H1 (cell line): ENCODE measurements around the gene ACCS. TPM values are rescaled to one million over a fixed set of nuclear protein-coding genes. Genes with fewer than 3 reads are reported as not detected.

Experiments used
- CTCF ChIA-PET: fragments of 300-600 bp; sonication (Branson Sonifier 250); formaldehyde crosslinking; loops from one replicate; lab custom pipeline; 2021; ENCODE audit not compliant: partially characterized antibody; lab: Charles Lee
- POLR2A ChIA-PET: fragments of 300-600 bp; sonication (Branson Sonifier 250); formaldehyde crosslinking; loops from one replicate; lab custom pipeline; 2021; ENCODE audit warnings: inconsistent platforms; ENCODE audit not compliant: partially characterized antibody; lab: Charles Lee
- DNase-seq, 2 experiments: peaks; one replicate each; pipeline versions ENCODE4 v3.0.0 to v3.0.0-alpha.2; 2010 to 2022; ENCODE audit warnings: low spot score in 2 of 2, low read depth in 1 of 2, mixed read lengths in 1 of 2
- FAIRE-seq: peaks from 2 replicates; lab custom pipeline; 2011; peaks lifted over from hg19 to GRCh38; lab: Jason Lieb, UNC
- H2AFZ ChIP-seq: 2 replicates; pipeline ENCODE4 v1.8.1; 2012; ENCODE audit warnings: low read length, inconsistent platforms
- H2AK5ac ChIP-seq: 2 replicates; pipeline ENCODE4 v1.6.1; 2013; ENCODE audit warnings: low read depth, low read length
- H2BK120ac ChIP-seq: replicated peaks from 2 replicates; pipeline ENCODE3; 2013; ENCODE audit warnings: low read depth, low read length, inconsistent platforms
- H2BK12ac ChIP-seq: 2 replicates; pipeline ENCODE4 v1.6.1; 2013; ENCODE audit warnings: low read depth, low read length
- H2BK15ac ChIP-seq: 2 replicates; pipeline ENCODE4 v1.6.1; 2013; ENCODE audit warnings: low read length
- H2BK20ac ChIP-seq: 2 replicates; pipeline ENCODE4 v1.6.1; 2013; ENCODE audit warnings: low read length
- H2BK5ac ChIP-seq: 2 replicates; pipeline ENCODE4 v1.6.1; 2013; ENCODE audit warnings: low read depth, low read length
- H3K14ac ChIP-seq: 2 replicates; pipeline ENCODE4 v1.6.1; 2013; ENCODE audit warnings: inconsistent platforms; ENCODE audit not compliant: insufficient read length
- H3K18ac ChIP-seq: 2 replicates; pipeline ENCODE4 v1.6.1; 2013; ENCODE audit warnings: low read length; ENCODE audit errors: extremely low read depth
- H3K23ac ChIP-seq: 2 replicates; pipeline ENCODE4 v1.6.1; 2013; ENCODE audit warnings: inconsistent platforms; ENCODE audit not compliant: insufficient read length
- H3K23me2 ChIP-seq: 2 replicates; pipeline ENCODE4 v1.6.1; 2013; ENCODE audit warnings: low read depth, low read length
- H3K27ac ChIP-seq: 2 replicates; pipeline ENCODE4 v1.6.1; 2011; ENCODE audit warnings: low read depth, low read length, inconsistent platforms
- H3K27me3 ChIP-seq, 4 experiments: replicated peaks in 1 of 4; 1 replicate in 1 of 4; 2 replicates in 3 of 4; pipeline versions ENCODE4 v1.6.1 to v1.8.1; 2011 to 2013; ENCODE audit warnings: low read length in 3 of 4, mild to moderate bottlenecking in 3 of 4, inconsistent platforms in 2 of 4, mixed read lengths in 2 of 4, moderate library complexity in 1 of 4; ENCODE audit not compliant: control insufficient read depth in 3 of 4, insufficient read depth in 3 of 4; ENCODE audit errors: extremely low read depth in 1 of 4
- H3K36me3 ChIP-seq, 4 experiments: 2 replicates each; pipeline versions ENCODE4 v1.6.1 to v1.8.1; 2011 to 2013; ENCODE audit warnings: mild to moderate bottlenecking in 4 of 4, low read length in 3 of 4, moderate library complexity in 2 of 4, control low read depth in 1 of 4, inconsistent platforms in 1 of 4; ENCODE audit not compliant: insufficient read depth in 4 of 4, control insufficient read depth in 2 of 4
- H3K4ac ChIP-seq: replicated peaks from 2 replicates; pipeline ENCODE3; 2013; ENCODE audit warnings: low read length, low read depth, mixed read lengths, inconsistent platforms; ENCODE audit not compliant: insufficient read length
- H3K4me1 ChIP-seq, 4 experiments: replicated peaks in 1 of 4; 1 replicate in 1 of 4; 2 replicates in 3 of 4; pipeline versions ENCODE4 v1.6.1 to v1.8.1; 2011 to 2013; ENCODE audit warnings: low read length in 3 of 4, inconsistent platforms in 2 of 4, mixed read lengths in 1 of 4; ENCODE audit not compliant: insufficient read depth in 4 of 4, control insufficient read depth in 3 of 4
- H3K4me2 ChIP-seq, 2 experiments: 2 replicates each; pipeline versions ENCODE4 v1.6.1 to v1.8.1; 2011 to 2013; ENCODE audit warnings: low read depth in 2 of 2, low read length in 2 of 2, control low read depth in 1 of 2, inconsistent platforms in 1 of 2, mild to moderate bottlenecking in 1 of 2; ENCODE audit not compliant: insufficient read depth in 1 of 2
- H3K4me3 ChIP-seq, 4 experiments: fragments of 200-600, 300-600 bp in 1 of 4; sonication (generic), shearing (Covaris generic), sonication (Bioruptor Twin) in 1 of 4; 2 replicates each; pipeline versions ENCODE4 v1.5.1 to v1.8.1; 2011 to 2016; ENCODE audit warnings: low read length in 4 of 4, low read depth in 3 of 4, control low read depth in 2 of 4, inconsistent platforms in 2 of 4, mild to moderate bottlenecking in 2 of 4, mixed read lengths in 1 of 4, moderate library complexity in 1 of 4; ENCODE audit not compliant: insufficient read depth in 2 of 4; ENCODE audit errors: extremely low read depth in 1 of 4
- H3K56ac ChIP-seq: replicated peaks from 2 replicates; pipeline ENCODE3; 2013; ENCODE audit warnings: low read depth, mild to moderate bottlenecking, mixed read lengths, low read length, inconsistent platforms; ENCODE audit not compliant: insufficient read length
- H3K79me1 ChIP-seq: 2 replicates; pipeline ENCODE4 v1.6.1; 2013; ENCODE audit warnings: low read depth, low read length, control low read depth
- H3K79me2 ChIP-seq, 2 experiments: 2 replicates each; pipeline versions ENCODE4 v1.6.1 to v1.8.1; 2012 to 2013; ENCODE audit warnings: low read length in 2 of 2, mild to moderate bottlenecking in 2 of 2, inconsistent platforms in 1 of 2; ENCODE audit not compliant: insufficient read depth in 2 of 2, control insufficient read depth in 1 of 2
- H3K9ac ChIP-seq, 4 experiments: replicated peaks in 1 of 4; 1 replicate in 1 of 4; 2 replicates in 3 of 4; pipeline versions ENCODE4 v1.6.1 to v1.8.1; 2011 to 2013; ENCODE audit warnings: low read depth in 3 of 4, low read length in 3 of 4, control low read depth in 2 of 4, mild to moderate bottlenecking in 2 of 4, moderate library complexity in 2 of 4, inconsistent platforms in 1 of 4; ENCODE audit errors: extremely low read depth in 1 of 4
- H3K9me3 ChIP-seq, 2 experiments: 2 replicates each; pipeline versions ENCODE4 v1.6.1 to v1.8.1; 2012 to 2013; ENCODE audit warnings: mild to moderate bottlenecking in 2 of 2, moderate library complexity in 2 of 2, control low read depth in 1 of 2, inconsistent platforms in 1 of 2, low read depth in 1 of 2, low read length in 1 of 2, mixed read lengths in 1 of 2; ENCODE audit not compliant: insufficient read depth in 2 of 2
- H4K20me1 ChIP-seq, 2 experiments: replicated peaks in 1 of 2; 2 replicates each; pipeline versions ENCODE3 to v1.8.1; 2011 to 2013; ENCODE audit warnings: inconsistent platforms in 2 of 2, low read length in 2 of 2, mild to moderate bottlenecking in 1 of 2; ENCODE audit not compliant: insufficient read depth in 2 of 2, control insufficient read depth in 1 of 2
- H4K5ac ChIP-seq: 2 replicates; pipeline ENCODE4 v1.6.1; 2013; ENCODE audit warnings: low read length, low read depth, mixed read lengths, inconsistent platforms; ENCODE audit not compliant: insufficient read length
- H4K8ac ChIP-seq: 2 replicates; pipeline ENCODE4 v1.8.0; 2013; ENCODE audit warnings: mild to moderate bottlenecking, moderate library complexity, low read length, inconsistent platforms; ENCODE audit not compliant: insufficient read depth; ENCODE audit errors: extremely low read depth
- H4K91ac ChIP-seq: replicated peaks from 2 replicates; pipeline ENCODE3; 2013; ENCODE audit warnings: low read length, mixed read lengths, inconsistent platforms; ENCODE audit not compliant: insufficient read length
- ATF2 ChIP-seq: IDR thresholded peaks from 2 replicates; pipeline ENCODE4 v1.6.1; 2012; ENCODE audit warnings: low read length, inconsistent platforms
- ATF3 ChIP-seq: IDR thresholded peaks from 2 replicates; pipeline ENCODE4 v1.6.1; 2011; ENCODE audit warnings: low read depth, mild to moderate bottlenecking, low read length; ENCODE audit not compliant: insufficient read depth
- CBX8 ChIP-seq: fragments of 300-800, 300-1000 bp; sonication (generic); IDR thresholded peaks from 2 replicates; pipeline ENCODE4 v1.7.1; 2016; ENCODE audit warnings: low read depth, low read length, borderline replicate concordance
- CEBPB ChIP-seq: IDR thresholded peaks from 2 replicates; pipeline ENCODE4 v1.6.1; 2012; ENCODE audit warnings: low read depth, low read length
- E2F6 ChIP-seq: IDR thresholded peaks from 2 replicates; pipeline ENCODE4 v1.6.1; 2012; ENCODE audit warnings: inconsistent platforms
- FOSL1 ChIP-seq: IDR thresholded peaks from 2 replicates; pipeline ENCODE4 v1.6.1; 2011; ENCODE audit warnings: mild to moderate bottlenecking, low read depth, low read length, moderate library complexity; ENCODE audit not compliant: insufficient read depth
- MAFK ChIP-seq: IDR thresholded peaks from 2 replicates; pipeline ENCODE4 v1.6.1; 2012; ENCODE audit warnings: low read depth, mild to moderate bottlenecking, improper control_type of control experiment, low read length
- SIX5 ChIP-seq: IDR thresholded peaks from 2 replicates; pipeline ENCODE4 v1.6.1; 2011; ENCODE audit warnings: mild to moderate bottlenecking, low read depth, low read length
- SRF ChIP-seq: IDR thresholded peaks from 2 replicates; pipeline ENCODE4 v1.6.1; 2011; ENCODE audit warnings: mild to moderate bottlenecking, low read depth, low read length, moderate library complexity
- TAF7 ChIP-seq: optimal IDR thresholded peaks from 2 replicates; pipeline ENCODE3; 2011; ENCODE audit warnings: low read depth, mild to moderate bottlenecking, inconsistent platforms, low read length, moderate library complexity, borderline replicate concordance
- TBP ChIP-seq: IDR thresholded peaks from 2 replicates; pipeline ENCODE4 v1.6.1; 2011; ENCODE audit warnings: low read depth, low read length, improper control_type of control experiment
- TCF12 ChIP-seq: IDR thresholded peaks from 2 replicates; pipeline ENCODE4 v1.6.1; 2011; ENCODE audit warnings: low read depth, mild to moderate bottlenecking, low read length
- polyA plus RNA-seq, 7 experiments: library from polyadenylated mRNA; depleted of rRNA in 3 of 7; stranded (reverse) in 5 of 7; unstranded in 2 of 7; fragments of >200 nt in 5 of 7; fragments of 200-250 nt in 2 of 7; gene quantifications; 1 replicate in 5 of 7; 2 replicates in 1 of 7; 4 replicates in 1 of 7; pipeline versions ENCODE4 v1.2.1 to v1.2.3, GENCODE V29; 2011 to 2013; ENCODE audit warnings: missing spikeins in 2 of 7, mixed read lengths in 2 of 7
- total RNA-seq: library from RNA; stranded (reverse); fragmentation: NEBNext Ultra II Directional; extraction: Animal tissue kit (Norgen Biotek cat#: 25700); gene quantifications from 2 replicates; pipeline ENCODE4 v1.2.1, GENCODE V29; 2021

Gene ACCS
- total and polyA plus RNA-seq, 2 of the 8 experiments (the other 6 are each of a cell fraction or from before 2014, with no cell fraction given), result 6.0 to 8.0 TPM

DNA sequence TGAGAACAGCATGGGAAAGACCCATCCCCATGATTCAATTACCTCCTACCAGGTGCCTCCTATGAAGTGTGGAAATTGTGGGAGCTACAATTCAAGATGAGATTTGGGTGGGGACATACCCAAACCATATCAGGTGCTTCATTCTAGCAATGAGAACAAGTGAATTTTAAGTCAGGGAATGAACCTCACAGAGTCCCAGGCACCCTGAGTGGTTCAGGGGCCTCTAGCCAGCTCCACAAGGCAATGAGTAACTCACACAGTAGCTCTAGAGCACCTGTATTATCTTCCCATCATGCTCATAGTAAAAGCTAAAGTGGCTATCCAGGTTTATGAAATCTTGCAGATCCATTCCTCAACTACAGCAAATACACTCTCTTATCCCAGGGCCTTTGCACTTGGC lies 31.4 kb upstream of the ACCS start:
- no peak overlapping the region for H2BK5ac ChIP-seq
- no peak overlapping the region for H2BK120ac ChIP-seq
- H3K9ac ChIP-seq, result no peak overlapping the region
- H3K36me3 ChIP-seq, result no peaks in the 10 kb centered on the region
- no peak overlapping the region for H3K14ac ChIP-seq
- no peak overlapping the region for H2AK5ac ChIP-seq
- no peak overlapping the region for H3K23ac ChIP-seq
- peak in 1 of 2 experiments; percentile 16 for DNase-seq
- H3K4me2 ChIP-seq, result no peak overlapping the region
- H4K91ac ChIP-seq, result no peak overlapping the region
- no peak overlapping the region for H3K27ac ChIP-seq
- no peak for FAIRE-seq
- no peaks in the 10 kb centered on the region for H3K9me3 ChIP-seq
- no peak overlapping the region for H2BK20ac ChIP-seq
- H2BK12ac ChIP-seq, result no peak overlapping the region
- no peaks in the 10 kb centered on the region for H3K27me3 ChIP-seq
- H3K18ac ChIP-seq, result no peak overlapping the region
- no peaks in the 10 kb centered on the region for H3K79me2 ChIP-seq
- no peak overlapping the region for H3K4me3 ChIP-seq
- no peak overlapping the region for H3K4ac ChIP-seq
- H2BK15ac ChIP-seq, result no peak overlapping the region
- H4K8ac ChIP-seq, result no peak overlapping the region
- H3K4me1 ChIP-seq, result peaks cover 0 to 11% (median 4%) of the 10 kb centered on the region in 4 experiments; a peak in 6 of 7 replicates
- H4K20me1 ChIP-seq, result no peaks in the 10 kb centered on the region
- POLR2A ChIA-PET, result interaction anchor here (0.7 to 1.6 kb wide), 3 partner anchors 31 to 486 kb away, joined by 3 to 4 read pairs (median 3); partner anchors contain the start of genes ACCS and C11orf96
- no peaks in the 10 kb centered on the region for H3K23me2 ChIP-seq
- no peak overlapping the region for H4K5ac ChIP-seq
- no peak overlapping the region for H3K56ac ChIP-seq
- peak overlapping the region; percentile 21; the same call in 1 of the 2 replicates for H2AFZ ChIP-seq
- TF ChIP-seq CEBPB (no peak), MAFK (no peak), E2F6 (no peak), TAF7 (no peak), SRF (no peak), TBP (no peak), SIX5 (no peak), TCF12 (no peak), ATF2 (no peak), CBX8 (no peak), ATF3 (no peak), FOSL1 (no peak)
- TF ChIP-seq, all 59 proteins: peak for 0
- CTCF ChIA-PET, result interaction anchor here (1.1 to 5.7 kb wide), 17 partner anchors 9 to 183 kb away, joined by 3 to 43 read pairs (median 4); partner anchors contain the start of gene EXT2
- no peaks in the 10 kb centered on the region for H3K79me1 ChIP-seq
